ENCODE data around the gene PTPRJ.

Gene PTPRJ

GRCh38 chr11:48101044-48101733 lies 120.8 kb downstream of the PTPRJ start:
- no peak overlapping the region for H3K4me3 ChIP-seq (ENCODE audit: low read length)

GRCh38 chr11:48101958-48102357 lies 121.6 kb downstream of the PTPRJ start:
- no peak for DNase-seq (ENCODE audit: low read depth, low spot score)
- no peak overlapping the region for H3K4me3 ChIP-seq (ENCODE audit: low read length)

More at GRCh38 chr11:48101044-48101733, 120.8 kb downstream of the PTPRJ start:
- DNase-seq (ENCODE audit: low read depth, low spot score), result no peak

- H3K4me3 ChIP-seq (ENCODE audit: low read length), result no peak overlapping the region
- DNase-seq (ENCODE audit: low read depth, low spot score), result no peak
Measured at GRCh38 chr11:48103621-48104567, 123.5 kb downstream of the PTPRJ start.

- no peak overlapping the region for H3K4me3 ChIP-seq (ENCODE audit: low read length)
- no peak for DNase-seq (ENCODE audit: low read depth, low spot score)
Measured at GRCh38 chr11:48104568-48104924, 124.2 kb downstream of the PTPRJ start.

DNA sequence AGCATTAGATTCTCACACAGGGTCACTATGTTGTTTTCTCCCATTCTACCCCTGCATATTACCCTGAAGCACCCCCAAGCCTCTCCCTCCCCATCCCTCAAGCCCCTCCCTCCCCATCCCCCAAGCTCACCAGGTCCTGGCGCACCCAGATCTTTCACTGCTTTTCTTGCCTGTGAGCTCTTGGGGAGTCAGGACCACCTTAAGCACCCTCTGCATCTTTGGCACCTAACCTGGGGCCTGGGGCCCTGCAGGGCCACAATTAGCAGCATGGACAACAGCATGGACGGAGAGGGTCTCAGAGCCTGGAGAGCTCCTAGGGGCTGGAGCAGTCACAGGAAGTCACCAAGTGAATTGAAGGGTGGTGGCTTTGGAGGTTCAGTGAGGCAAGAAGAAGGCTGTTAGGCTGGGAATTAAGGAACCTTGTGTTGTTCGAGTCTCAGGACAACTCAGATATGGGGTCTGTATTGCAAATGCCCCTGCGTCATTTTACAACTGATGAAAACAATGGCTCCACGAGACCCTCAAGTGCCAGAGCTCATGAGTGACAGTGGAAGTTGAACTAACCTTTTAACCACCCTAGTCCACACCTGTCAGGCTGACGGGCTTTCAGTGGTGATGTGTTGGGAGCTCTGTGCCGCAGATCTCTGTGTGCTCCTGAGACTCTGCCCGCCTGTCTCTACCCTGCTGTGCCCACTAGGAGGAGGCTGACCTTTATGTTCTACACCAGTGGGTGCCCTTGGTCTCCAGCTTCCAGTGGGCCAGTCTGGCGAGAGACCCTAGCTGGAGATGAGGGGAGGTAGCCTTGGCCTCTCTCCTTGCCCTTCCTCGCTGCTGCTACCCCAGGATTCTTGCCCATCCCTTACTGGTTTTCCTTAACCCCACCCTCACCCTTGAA lies 125.0 kb downstream of the PTPRJ start:
- no peak for DNase-seq (ENCODE audit: low read depth, low spot score)
- H3K4me3 ChIP-seq (ENCODE audit: low read length), result no peak overlapping the region

- DNase-seq (ENCODE audit: low read depth, low spot score), result no peak
- no peak overlapping the region for H3K4me3 ChIP-seq (ENCODE audit: low read length)
Measured at GRCh38 chr11:48106166-48106565, 125.8 kb downstream of the PTPRJ start.

- no peak for DNase-seq (ENCODE audit: low read depth, low spot score)
- H3K4me3 ChIP-seq (ENCODE audit: low read length), result no peak overlapping the region
Measured at GRCh38 chr11:48107188-48107704, 126.9 kb downstream of the PTPRJ start.

DNA sequence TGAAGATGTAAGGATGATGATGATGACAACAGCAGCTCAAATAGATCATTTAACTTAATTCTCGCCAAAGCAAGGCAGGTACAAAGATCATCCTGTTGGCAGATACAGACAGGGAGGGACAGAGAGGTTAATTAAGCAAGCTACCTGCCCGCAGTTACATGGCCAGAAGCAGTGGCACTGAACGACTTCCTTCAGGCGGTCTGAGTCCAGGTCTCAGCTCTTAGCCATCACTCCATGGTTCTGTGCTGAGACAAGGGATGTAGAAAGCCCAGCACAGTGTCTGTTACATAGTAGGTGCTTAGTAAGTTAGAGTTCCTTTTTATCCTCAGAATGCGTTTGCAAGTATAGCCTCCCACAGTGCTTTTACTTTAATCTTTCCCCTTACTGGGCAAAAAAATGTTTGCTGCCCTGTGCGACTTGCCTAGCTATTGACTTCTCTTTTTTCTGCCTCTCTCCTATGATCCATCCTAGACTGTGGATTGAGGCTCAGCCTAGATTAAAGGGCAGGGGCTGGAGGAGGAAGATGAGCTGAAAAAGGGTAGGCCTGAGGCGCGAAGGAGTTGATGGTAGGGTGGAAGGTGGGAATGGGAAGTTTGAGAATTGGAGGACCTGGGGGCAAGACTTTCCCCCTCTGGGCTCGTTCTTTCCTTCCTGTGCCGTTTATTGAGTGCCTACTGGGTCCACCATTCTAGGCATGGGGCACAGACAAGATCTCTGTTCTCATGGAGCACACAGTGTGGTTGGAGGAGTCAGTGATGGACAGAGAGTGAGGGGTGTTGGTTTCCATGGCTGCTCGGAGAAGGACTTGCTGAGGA lies 128.1 kb downstream of the PTPRJ start:
- DNase-seq (ENCODE audit: low read depth, low spot score), result no peak
- H3K4me3 ChIP-seq (ENCODE audit: low read length), result no peak overlapping the region

DNA sequence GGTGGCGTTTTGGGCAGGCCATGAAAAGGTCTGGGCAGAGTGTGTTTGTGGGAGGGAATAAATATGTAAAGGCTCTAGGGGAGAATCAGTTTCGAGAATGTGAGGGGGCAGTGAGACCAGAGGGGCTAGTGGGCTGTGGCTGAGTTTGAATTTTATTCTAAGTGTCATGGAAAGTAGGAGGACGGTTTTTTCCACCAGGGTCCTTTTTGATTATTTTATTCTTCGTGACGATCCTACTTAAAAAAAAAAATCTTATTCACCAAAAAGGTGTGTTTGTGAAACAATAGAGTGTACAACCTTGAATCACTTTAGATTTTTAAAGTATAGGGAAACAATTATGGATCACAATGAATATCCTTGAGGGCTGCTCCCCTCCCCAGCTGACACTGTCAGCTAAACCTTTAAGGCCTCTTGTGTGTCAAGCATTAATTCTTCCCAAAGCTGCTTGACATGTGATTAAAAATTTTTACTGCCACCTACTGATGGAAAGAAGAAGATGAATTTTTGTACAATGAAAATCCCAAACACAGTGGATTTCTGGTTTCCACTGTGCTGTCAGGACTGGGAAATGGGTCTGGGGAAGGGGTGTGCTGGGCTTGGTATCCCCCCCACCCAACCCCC lies 128.8 kb downstream of the PTPRJ start:
- DNase-seq (ENCODE audit: low read depth, low spot score), result peak; percentile 57
- H3K4me3 ChIP-seq (ENCODE audit: low read length), result peak overlapping the region; percentile 50

DNA sequence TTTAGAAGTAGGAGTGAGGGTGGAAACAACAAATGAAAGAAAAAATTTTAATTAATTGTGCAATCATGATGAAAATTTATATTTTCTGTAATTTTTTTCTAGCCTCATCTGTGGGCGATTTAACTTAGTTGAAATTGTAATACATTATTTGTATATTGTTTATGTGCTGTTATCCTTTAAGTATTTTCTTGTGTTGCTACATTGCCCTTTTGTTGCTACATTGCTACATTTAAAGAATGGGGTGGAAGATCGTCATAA lies 130.1 kb downstream of the PTPRJ start:
- no peak for DNase-seq (ENCODE audit: low read depth, low spot score)
- no peak overlapping the region for H3K4me3 ChIP-seq (ENCODE audit: low read length)

- no peak overlapping the region for H3K4me3 ChIP-seq (ENCODE audit: low read length)
- no peak for DNase-seq (ENCODE audit: low read depth, low spot score)
Measured at GRCh38 chr11:48111891-48112290, 131.5 kb downstream of the PTPRJ start.

GRCh38 chr11:48114740-48115139 lies 134.4 kb downstream of the PTPRJ start:
- no peak for DNase-seq (ENCODE audit: low read depth, low spot score)
- H3K4me3 ChIP-seq (ENCODE audit: low read length), result no peak overlapping the region

- peak; percentile 18 for DNase-seq (ENCODE audit: low read depth, low spot score)
Measured at GRCh38 chr11:48116437-48117228, 136.3 kb downstream of the PTPRJ start.

DNA sequence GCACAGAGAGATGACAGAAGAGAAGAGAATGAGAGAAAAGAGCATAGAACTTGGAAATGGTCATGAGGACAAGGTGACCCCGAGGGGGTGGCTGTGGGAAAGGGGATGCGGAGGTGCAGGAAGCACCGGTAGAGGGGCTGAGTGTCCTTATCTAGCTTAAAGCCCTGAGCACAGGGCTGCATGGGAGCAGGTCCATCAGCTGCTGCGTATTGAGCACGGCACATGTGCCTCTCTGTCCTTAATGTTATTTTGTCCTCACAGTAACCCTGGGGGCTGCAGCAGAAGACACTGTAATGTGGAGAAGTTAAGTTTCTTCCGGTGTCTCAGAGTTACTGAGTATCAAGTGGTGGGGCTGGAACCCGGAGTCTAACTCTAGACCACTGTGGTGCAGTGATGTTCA lies 141.9 kb downstream of the PTPRJ start:
- no peak for DNase-seq (ENCODE audit: low read depth, low spot score)
- no peak overlapping the region for H3K4me3 ChIP-seq (ENCODE audit: low read length)

More at GRCh38 chr11:48116437-48117228, 136.3 kb downstream of the PTPRJ start:
- no peak overlapping the region for H3K4me3 ChIP-seq (ENCODE audit: low read length)

DNA sequence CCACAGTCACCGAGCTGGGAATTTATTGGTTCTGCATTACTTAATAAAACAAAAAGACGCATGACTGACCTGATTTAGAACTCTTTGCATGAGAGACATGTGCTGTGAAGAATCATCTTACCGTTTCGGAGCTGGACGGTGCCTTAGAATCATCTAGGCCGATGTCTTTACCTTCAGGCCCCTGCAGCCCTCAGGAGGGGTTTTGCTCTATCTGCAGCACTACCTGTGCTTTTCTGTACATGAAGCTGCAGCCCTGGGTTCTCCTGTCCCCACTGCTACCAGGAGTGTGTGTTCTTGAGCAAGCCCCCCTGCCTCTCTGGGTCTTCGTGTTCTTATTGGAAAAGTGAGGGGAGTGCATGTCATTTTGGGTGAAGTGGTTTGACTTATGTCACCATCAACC lies 142.3 kb downstream of the PTPRJ start:
- no peak overlapping the region for H3K4me3 ChIP-seq (ENCODE audit: low read length)
- no peak for DNase-seq (ENCODE audit: low read depth, low spot score)

GRCh38 chr11:48123254-48123875 lies 143.0 kb downstream of the PTPRJ start:
- H3K4me3 ChIP-seq (ENCODE audit: low read length), result no peak overlapping the region
- no peak for DNase-seq (ENCODE audit: low read depth, low spot score)
